ENCODE data around the gene KCNQ4.

- TF ChIP-seq POLR2A (IDR thresholded peaks at IDR 0.05; ENCODE audit: low read length) (no peak), GATA1 (IDR thresholded peaks at IDR 0.05; ENCODE audit: low read depth, low read length) (no peak)
Observed at GRCh38 chr1:40848530-40849189, 65.1 kb downstream of the KCNQ4 start.
